SK-N-SH (cell line): Measurements from ENCODE around the gene TBC1D17. TPM values are rescaled to one million over a fixed set of nuclear protein-coding genes. Genes with fewer than 3 reads are reported as not detected.

Experiments used
- CTCF ChIA-PET: fragments of 300-600, 350-600 bp; formaldehyde crosslinking; extraction: SDS; loops from one replicate; lab custom pipeline; 2021; lab: Yijun Ruan, JAX
- POLR2A ChIA-PET: fragments of 350-600 bp; sonication (Branson Sonifier 250); formaldehyde crosslinking; extraction: SDS; loops from one replicate; lab custom pipeline; 2020; ENCODE audit warnings: antibody characterized with exemption, inconsistent platforms; lab: Yijun Ruan, JAX
- DNase-seq: peaks from one replicate; pipeline ENCODE4 v3.0.0; 2012
- H2AFZ ChIP-seq: fragments of 200-600 bp; sonication (generic); 2 replicates; pipeline ENCODE4 v1.8.1; 2016; ENCODE audit warnings: antibody characterized with exemption, mild to moderate bottlenecking, low read depth
- H3F3A ChIP-seq: fragments of 200-600 bp; sonication (generic); replicated peaks from 2 replicates; pipeline ENCODE3; 2016; ENCODE audit warnings: antibody characterized with exemption, mild to moderate bottlenecking; ENCODE audit not compliant: insufficient read depth
- H3K27ac ChIP-seq, 2 experiments: fragments of 200-500 bp in 1 of 2; fragments of 200-600 bp in 1 of 2; sonication (Bioruptor generic) in 1 of 2; sonication (generic), shearing (Covaris generic) in 1 of 2; 2 replicates each; pipeline versions ENCODE4 v1.5.1 to v1.6.1; 2014 to 2016; ENCODE audit warnings: low read depth in 2 of 2, inconsistent platforms in 1 of 2, low read length in 1 of 2, mild to moderate bottlenecking in 1 of 2, mixed read lengths in 1 of 2
- H3K27me3 ChIP-seq: fragments of 200-600 bp; sonication (generic), shearing (Covaris generic); 2 replicates; pipeline ENCODE4 v1.6.1; 2016; ENCODE audit warnings: mixed run types; ENCODE audit not compliant: insufficient read depth
- H3K36me3 ChIP-seq, 2 experiments: fragments of 200-500 bp in 1 of 2; fragments of 200-600 bp in 1 of 2; sonication (Bioruptor generic) in 1 of 2; sonication (generic) in 1 of 2; replicated peaks in 1 of 2; 2 replicates each; pipeline versions ENCODE3 to v1.5.1; 2014 to 2016; ENCODE audit warnings: low read length in 1 of 2, mild to moderate bottlenecking in 1 of 2; ENCODE audit not compliant: insufficient read depth in 2 of 2, control insufficient read depth in 1 of 2
- H3K4me1 ChIP-seq, 2 experiments: fragments of 200-500 bp in 1 of 2; fragments of 200-600 bp in 1 of 2; sonication (Bioruptor generic) in 1 of 2; sonication (generic), shearing (Covaris generic) in 1 of 2; 2 replicates each; pipeline versions ENCODE4 v1.5.1 to v1.6.1; 2014 to 2016; ENCODE audit warnings: low read depth in 1 of 2, low read length in 1 of 2, mixed run types in 1 of 2; ENCODE audit not compliant: insufficient read depth in 2 of 2, control insufficient read depth in 1 of 2
- H3K4me2 ChIP-seq: fragments of 200-600 bp; sonication (generic), shearing (Covaris generic); 2 replicates; pipeline ENCODE4 v1.6.1; 2017; ENCODE audit warnings: mixed run types
- H3K4me3 ChIP-seq, 2 experiments: fragments of 200-500 bp in 1 of 2; fragments of 200-600 bp in 1 of 2; sonication (Bioruptor generic) in 1 of 2; sonication (generic), shearing (Covaris generic) in 1 of 2; 2 replicates each; pipeline versions ENCODE4 v1.5.1 to v1.8.1; 2014 to 2016; ENCODE audit warnings: low read depth in 2 of 2, inconsistent platforms in 1 of 2, low read length in 1 of 2, mild to moderate bottlenecking in 1 of 2, mixed read lengths in 1 of 2, moderate library complexity in 1 of 2
- H3K79me2 ChIP-seq: fragments of 200-600 bp; sonication (generic); 2 replicates; pipeline ENCODE4 v1.8.1; 2017; ENCODE audit warnings: mild to moderate bottlenecking; ENCODE audit not compliant: insufficient read depth
- H3K9ac ChIP-seq: fragments of 200-600 bp; sonication (generic); 2 replicates; pipeline ENCODE4 v1.6.1; 2017; ENCODE audit warnings: mixed run types
- H3K9me2 ChIP-seq: fragments of 200-600 bp; sonication (generic); 2 replicates; pipeline ENCODE4 v1.6.1; 2017; ENCODE audit warnings: mixed run types
- H3K9me3 ChIP-seq: fragments of 200-600 bp; sonication (generic); 2 replicates; pipeline ENCODE4 v1.6.1; 2017; ENCODE audit warnings: mixed run types, mild to moderate bottlenecking, moderate library complexity
- H4K20me1 ChIP-seq: fragments of 200-600 bp; sonication (generic); 2 replicates; pipeline ENCODE4 v1.6.1; 2017; ENCODE audit warnings: mild to moderate bottlenecking, mixed run types; ENCODE audit not compliant: insufficient read depth
- FOSL2 ChIP-seq: IDR thresholded peaks from 2 replicates; pipeline ENCODE4 v1.4.0; 2012; ENCODE audit warnings: low read depth, mild to moderate bottlenecking, moderate library complexity, borderline replicate concordance
- FOXM1 ChIP-seq: IDR thresholded peaks from 2 replicates; pipeline ENCODE4 v1.4.0; 2012; ENCODE audit warnings: low read depth, mild to moderate bottlenecking
- POLR2AphosphoS5 ChIP-seq: IDR thresholded peaks from 2 replicates; pipeline ENCODE4 v1.6.1; 2012; ENCODE audit warnings: low read depth, low read length
- RAD21 ChIP-seq: IDR thresholded peaks from 2 replicates; pipeline ENCODE4 v1.6.1; 2012; ENCODE audit warnings: mild to moderate bottlenecking, low read length
- TCF12 ChIP-seq: IDR thresholded peaks from 2 replicates; pipeline ENCODE4 v1.4.0; 2012
- TEAD4 ChIP-seq: IDR thresholded peaks from 2 replicates; pipeline ENCODE4 v1.4.0; 2012; ENCODE audit warnings: mild to moderate bottlenecking, borderline replicate concordance; ENCODE audit not compliant: insufficient read depth
- WGBS: methylation state at CpG from one replicate; pipeline ENCODE4 v1.1.6; 2017; ENCODE audit warnings: low lambda C conversion rate; 5-methylcytosine and 5-hydroxymethylcytosine counted together
- polyA plus RNA-seq, 3 experiments: library from polyadenylated mRNA; depleted of rRNA; stranded (reverse); fragments of >200 nt; gene quantifications; 2 replicates each; pipeline ENCODE4 v1.2.3, GENCODE V29; 2012
- TF ChIP-seq, protein P1 (sequence below): IDR thresholded peaks from 2 replicates; pipeline ENCODE4 v1.4.0; 2012; ENCODE audit warnings: low read depth
- TF ChIP-seq, protein P2 (sequence below): IDR thresholded peaks from 2 replicates; pipeline ENCODE4 v1.4.0; 2012; ENCODE audit warnings: low read depth, borderline replicate concordance
- TF ChIP-seq, protein P3 (sequence below): IDR thresholded peaks from 2 replicates; pipeline ENCODE4 v1.6.1; 2012; ENCODE audit warnings: mild to moderate bottlenecking, low read depth, low read length, moderate library complexity

Gene TBC1D17
- polyA plus RNA-seq, 1 of the 3 experiments (the other 2 are of a cell fraction) = 28.3 TPM

DNA sequence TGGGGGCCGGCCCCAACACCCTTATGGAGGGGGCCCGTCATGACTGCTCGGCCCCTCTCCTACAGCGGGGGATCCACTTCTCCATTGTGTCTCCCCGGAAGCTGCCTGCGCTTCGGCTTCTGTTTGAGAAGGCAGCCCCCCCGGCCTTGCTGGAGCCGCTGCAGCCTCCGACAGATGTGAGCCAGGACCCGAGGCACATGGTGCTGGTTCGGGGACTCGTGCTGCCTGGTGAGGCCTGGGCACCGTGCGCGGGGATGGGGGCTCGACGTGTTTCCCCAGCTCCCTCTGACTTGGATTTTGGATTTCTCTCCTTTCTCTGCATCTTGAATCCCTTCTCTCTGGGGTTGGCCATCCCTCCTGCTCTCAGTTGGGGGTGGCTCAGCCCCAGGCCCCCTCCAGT, 47.8 kb upstream of the TBC1D17 start:
- Histone ChIP-seq H3K79me2 (peaks cover 24% of the 10 kb centered on the region; the same call in 1 of the 2 replicates), H2AFZ (no peak overlapping the region), H3K4me1 (no peaks in the 10 kb centered on the region), H3K9me2 (no peaks in the 10 kb centered on the region), H3F3A (no peaks in the 10 kb centered on the region), H3K36me3 (peaks cover 0 to 35% of the 10 kb centered on the region in 2 experiments), H3K27ac (no peak overlapping the region), H3K4me3 (no peak overlapping the region), H3K9ac (no peak overlapping the region), H4K20me1 (0 out of 2 replicates have a peak, but pooled peaks cover 8% of the 10 kb centered on the region), H3K9me3 (no peaks in the 10 kb centered on the region), H3K4me2 (no peak overlapping the region), H3K27me3 (no peaks in the 10 kb centered on the region)
- POLR2A ChIA-PET = interaction anchor here (1.1 kb wide), 1 partner anchor 21 kb away, joined by 4 read pairs; no protein-coding TSS in a partner anchor
- TF ChIP-seq POLR2AphosphoS5 = no peak
- TF ChIP-seq FOSL2 = no peak
- TF ChIP-seq TCF12 = no peak
- TF ChIP-seq, protein P1, sequence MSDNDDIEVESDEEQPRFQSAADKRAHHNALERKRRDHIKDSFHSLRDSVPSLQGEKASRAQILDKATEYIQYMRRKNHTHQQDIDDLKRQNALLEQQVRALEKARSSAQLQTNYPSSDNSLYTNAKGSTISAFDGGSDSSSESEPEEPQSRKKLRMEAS = no peak
- CTCF ChIA-PET = interaction anchor here (1.0 kb wide), 1 partner anchor 12 kb away, joined by 4 read pairs; the partner anchor contains the start of gene MED25
- 96% methylated on average over 7 of the region's 18 CpGs for WGBS
- DNase-seq = no peak

DNA sequence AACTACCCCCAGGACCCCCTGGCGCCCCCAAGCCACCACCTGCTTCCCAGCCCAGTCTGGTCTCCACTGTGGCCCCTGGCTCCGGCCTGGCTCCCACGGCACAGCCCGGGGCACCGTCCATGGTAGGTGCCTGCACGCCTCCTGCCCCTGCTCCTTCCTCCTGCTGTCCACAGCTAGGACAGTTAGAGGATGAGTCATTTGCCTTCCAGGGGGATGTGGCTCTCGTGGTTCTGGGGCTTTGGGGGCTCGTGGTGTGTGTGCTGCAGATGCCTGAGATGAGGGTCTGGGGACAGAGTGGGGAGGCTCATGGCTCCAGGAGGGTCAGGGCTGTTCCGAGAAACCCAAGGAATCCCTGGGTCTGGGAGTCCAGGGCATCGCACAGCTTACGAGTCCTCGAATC, 46.7 kb upstream of the TBC1D17 start:
- Histone ChIP-seq H3K9me2 (no peaks in the 10 kb centered on the region), H3K27me3 (no peaks in the 10 kb centered on the region), H3K4me1 (no peaks in the 10 kb centered on the region), H4K20me1 (0 out of 2 replicates have a peak, but pooled peaks cover 8% of the 10 kb centered on the region), H3K4me3 (no peak overlapping the region), H3K36me3 (peaks cover 0 to 44% of the 10 kb centered on the region in 2 experiments), H3K4me2 (no peak overlapping the region), H3K9me3 (no peaks in the 10 kb centered on the region), H3K9ac (no peak overlapping the region), H3F3A (no peaks in the 10 kb centered on the region), H2AFZ (no peak overlapping the region), H3K79me2 (peaks cover 15% of the 10 kb centered on the region; the same call in 1 of the 2 replicates), H3K27ac (no peak overlapping the region)
- ChIA-PET POLR2A (no interaction called here), CTCF (interaction anchor here (1.0 kb wide), 1 partner anchor 13 kb away, joined by 4 read pairs; the partner anchor contains the start of gene MED25)
- no peak for TF ChIP-seq RAD21
- TF ChIP-seq TEAD4 = no peak
- no peak for TF ChIP-seq FOXM1
- TF ChIP-seq, protein P2, sequence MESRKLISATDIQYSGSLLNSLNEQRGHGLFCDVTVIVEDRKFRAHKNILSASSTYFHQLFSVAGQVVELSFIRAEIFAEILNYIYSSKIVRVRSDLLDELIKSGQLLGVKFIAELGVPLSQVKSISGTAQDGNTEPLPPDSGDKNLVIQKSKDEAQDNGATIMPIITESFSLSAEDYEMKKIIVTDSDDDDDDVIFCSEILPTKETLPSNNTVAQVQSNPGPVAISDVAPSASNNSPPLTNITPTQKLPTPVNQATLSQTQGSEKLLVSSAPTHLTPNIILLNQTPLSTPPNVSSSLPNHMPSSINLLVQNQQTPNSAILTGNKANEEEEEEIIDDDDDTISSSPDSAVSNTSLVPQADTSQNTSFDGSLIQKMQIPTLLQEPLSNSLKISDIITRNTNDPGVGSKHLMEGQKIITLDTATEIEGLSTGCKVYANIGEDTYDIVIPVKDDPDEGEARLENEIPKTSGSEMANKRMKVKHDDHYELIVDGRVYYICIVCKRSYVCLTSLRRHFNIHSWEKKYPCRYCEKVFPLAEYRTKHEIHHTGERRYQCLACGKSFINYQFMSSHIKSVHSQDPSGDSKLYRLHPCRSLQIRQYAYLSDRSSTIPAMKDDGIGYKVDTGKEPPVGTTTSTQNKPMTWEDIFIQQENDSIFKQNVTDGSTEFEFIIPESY = no peak
- TF ChIP-seq, protein P3, sequence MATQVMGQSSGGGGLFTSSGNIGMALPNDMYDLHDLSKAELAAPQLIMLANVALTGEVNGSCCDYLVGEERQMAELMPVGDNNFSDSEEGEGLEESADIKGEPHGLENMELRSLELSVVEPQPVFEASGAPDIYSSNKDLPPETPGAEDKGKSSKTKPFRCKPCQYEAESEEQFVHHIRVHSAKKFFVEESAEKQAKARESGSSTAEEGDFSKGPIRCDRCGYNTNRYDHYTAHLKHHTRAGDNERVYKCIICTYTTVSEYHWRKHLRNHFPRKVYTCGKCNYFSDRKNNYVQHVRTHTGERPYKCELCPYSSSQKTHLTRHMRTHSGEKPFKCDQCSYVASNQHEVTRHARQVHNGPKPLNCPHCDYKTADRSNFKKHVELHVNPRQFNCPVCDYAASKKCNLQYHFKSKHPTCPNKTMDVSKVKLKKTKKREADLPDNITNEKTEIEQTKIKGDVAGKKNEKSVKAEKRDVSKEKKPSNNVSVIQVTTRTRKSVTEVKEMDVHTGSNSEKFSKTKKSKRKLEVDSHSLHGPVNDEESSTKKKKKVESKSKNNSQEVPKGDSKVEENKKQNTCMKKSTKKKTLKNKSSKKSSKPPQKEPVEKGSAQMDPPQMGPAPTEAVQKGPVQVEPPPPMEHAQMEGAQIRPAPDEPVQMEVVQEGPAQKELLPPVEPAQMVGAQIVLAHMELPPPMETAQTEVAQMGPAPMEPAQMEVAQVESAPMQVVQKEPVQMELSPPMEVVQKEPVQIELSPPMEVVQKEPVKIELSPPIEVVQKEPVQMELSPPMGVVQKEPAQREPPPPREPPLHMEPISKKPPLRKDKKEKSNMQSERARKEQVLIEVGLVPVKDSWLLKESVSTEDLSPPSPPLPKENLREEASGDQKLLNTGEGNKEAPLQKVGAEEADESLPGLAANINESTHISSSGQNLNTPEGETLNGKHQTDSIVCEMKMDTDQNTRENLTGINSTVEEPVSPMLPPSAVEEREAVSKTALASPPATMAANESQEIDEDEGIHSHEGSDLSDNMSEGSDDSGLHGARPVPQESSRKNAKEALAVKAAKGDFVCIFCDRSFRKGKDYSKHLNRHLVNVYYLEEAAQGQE = no peak
- WGBS = 100% methylated on average over 5 of the region's 12 CpGs
- no peak for DNase-seq
